ENCODE results near the gene TIGD7.
A peak's percentile ranks its signal among the peaks of the same experiment; 100 is the strongest.

Gene TIGD7, protein sequence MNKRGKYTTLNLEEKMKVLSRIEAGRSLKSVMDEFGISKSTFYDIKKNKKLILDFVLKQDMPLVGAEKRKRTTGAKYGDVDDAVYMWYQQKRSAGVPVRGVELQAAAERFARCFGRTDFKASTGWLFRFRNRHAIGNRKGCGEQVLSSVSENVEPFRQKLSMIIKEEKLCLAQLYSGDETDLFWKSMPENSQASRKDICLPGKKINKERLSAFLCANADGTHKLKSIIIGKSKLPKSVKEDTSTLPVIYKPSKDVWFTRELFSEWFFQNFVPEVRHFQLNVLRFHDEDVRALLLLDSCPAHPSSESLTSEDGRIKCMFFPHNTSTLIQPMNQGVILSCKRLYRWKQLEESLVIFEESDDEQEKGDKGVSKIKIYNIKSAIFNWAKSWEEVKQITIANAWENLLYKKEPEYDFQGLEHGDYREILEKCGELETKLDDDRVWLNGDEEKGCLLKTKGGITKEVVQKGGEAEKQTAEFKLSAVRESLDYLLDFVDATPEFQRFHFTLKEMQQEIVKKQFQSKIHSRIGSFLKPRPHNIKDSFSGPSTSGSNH

DNA sequence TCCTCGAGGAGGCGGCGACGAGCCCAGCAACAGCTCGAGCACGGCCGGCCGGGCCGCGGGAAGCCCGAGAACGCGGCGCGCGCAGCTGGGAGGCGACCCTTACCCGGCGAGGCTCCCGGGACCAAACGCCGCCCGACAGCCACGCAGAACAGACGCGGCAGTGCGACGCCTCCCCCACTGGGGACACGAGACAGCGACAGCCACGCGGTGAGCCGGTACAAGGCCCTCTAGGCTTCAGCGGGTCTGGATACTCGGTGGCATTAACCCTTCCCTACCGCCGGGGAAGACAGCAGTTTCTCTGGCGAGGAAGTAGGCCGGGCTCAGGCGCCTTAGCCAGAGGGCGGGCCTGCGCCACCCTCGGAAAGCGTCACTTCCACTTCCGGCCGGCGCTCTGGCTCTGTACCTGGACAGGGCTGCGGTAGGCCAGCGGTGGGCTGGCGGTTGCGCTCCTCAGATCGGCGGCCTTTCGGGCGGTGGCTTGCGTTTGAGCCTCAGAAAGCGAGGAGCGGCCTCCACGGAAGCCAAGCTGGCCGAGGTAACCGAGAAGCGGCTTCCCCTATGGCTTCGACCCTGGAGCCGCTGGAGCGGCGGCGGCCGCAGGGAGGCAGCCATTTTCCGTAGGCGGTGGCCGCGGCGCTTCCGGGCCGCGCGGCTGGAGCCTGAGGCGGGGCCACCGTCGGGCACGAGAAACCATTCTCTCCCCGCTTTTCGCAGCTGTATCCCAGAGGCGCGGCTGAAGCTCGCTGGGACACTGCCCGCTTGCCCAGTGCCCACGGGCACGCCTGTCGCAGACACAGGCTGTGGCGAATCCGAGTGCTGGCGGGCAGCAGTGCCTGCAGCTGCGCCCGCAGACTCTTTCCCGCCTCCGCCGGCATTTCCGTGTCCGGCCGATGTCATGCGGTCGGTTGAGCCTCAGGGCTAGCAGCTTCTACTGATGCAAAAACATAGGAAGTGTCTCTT is at the start of gene TIGD7, which contains the start of gene ZNF75A:
Gene TIGD7, minus strand, starts transcription at position 322 of the 960 bp plus-strand sequence. CDS start 4,816 bp downstream, outside the sequence.
Gene ZNF75A, plus strand, starts transcription at position 389 of the 960 bp plus-strand sequence. CDS start 2,932 bp downstream, outside the sequence.
- peak; percentile 66 for DNase-seq (ENCODE audit: extremely low spot score, insufficient read length, low read depth)
- peak; percentile 90 for FAIRE-seq

DNA sequence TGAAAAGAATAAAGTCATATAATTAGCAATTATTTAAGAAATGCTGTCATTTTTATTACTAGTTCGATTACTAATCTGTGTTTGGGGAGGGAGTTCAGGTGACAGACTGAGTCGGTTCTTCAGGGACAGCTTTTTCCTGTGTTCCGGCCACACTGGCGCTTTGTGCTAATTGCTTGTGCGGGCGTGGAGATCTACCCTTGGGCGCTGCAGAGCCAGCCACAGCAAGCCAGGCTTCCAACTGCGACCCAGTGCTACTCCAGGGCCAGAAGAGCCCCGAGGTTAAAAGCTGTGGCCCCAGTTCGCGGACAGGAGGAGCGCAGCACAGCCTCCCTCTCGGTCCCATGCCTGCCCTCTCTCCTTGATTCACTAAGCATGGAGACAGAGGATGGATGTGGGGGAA is 43.9 kb upstream of the TIGD7 start:
- DNase-seq (ENCODE audit: extremely low spot score, insufficient read length, low read depth) (no peak), FAIRE-seq (no peak)

DNA sequence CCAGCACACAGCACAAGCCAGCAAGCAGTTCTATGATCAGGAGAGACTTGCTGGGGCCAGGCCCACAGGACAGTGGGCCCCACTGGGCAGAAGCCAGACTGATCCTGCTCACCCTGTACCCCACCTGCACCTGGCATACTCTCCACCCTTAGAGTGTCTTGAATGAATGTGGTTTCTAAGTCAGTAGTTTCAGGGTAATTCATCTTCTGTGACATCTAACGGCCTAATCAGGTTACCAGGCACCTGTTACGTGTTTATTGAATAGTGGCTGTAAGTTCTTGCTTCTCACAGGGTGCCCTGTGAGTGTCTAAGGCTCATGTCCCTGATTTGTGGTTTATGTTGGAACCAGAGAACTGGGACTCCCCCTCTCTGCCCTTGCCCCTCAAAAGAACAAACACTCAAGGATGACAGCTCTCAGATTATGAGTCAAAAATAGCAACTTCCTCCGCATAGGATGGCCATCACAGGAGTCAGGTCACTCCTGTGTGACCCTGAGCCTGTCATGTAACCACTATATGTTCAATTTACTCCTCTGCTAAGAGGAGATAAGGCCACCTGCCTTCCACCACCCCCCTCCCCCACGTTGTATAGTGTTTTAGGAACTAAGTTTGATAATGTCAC is 43.4 kb upstream of the TIGD7 start:
- FAIRE-seq: no peak
- no peak for DNase-seq (ENCODE audit: extremely low spot score, insufficient read length, low read depth)

DNA sequence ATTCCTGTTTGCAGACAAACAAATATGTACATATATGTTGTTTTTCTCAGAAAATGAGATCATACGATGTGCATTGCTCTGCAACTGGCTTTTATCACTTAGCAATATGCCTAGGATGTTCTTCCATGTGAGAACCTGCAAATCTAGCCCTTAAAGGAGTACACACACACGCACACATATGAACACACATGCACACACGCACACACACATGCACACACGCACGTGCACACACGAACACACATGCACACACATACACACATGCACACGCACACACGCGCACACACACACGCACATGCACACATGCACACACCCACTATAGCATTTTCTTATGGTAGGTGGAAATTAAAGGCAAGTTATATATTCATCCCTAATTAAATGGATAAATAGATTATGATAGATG is 42.4 kb upstream of the TIGD7 start:
- FAIRE-seq (no peak), DNase-seq (ENCODE audit: extremely low spot score, insufficient read length, low read depth) (no peak)

DNA sequence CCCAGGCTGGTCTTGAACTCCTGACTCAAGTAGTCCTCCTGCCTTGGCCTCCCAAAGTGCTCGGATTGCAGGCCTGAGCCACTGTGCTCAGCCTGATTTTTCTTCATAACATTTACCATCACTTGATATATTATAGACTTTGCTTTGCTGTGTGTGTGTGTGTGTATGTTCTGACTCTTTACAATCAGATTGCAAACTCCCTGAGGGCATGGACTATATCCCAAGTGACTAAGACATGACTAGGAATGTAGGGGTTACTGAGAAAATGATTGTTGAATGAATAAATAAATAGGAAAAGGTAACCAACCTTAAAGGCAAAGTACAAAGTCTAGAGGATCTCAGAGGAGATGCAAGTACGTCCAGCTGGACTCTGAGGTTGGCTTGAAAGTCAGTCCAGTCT is 40.8 kb upstream of the TIGD7 start:
- FAIRE-seq (no peak), DNase-seq (ENCODE audit: extremely low spot score, insufficient read length, low read depth) (no peak)

DNA sequence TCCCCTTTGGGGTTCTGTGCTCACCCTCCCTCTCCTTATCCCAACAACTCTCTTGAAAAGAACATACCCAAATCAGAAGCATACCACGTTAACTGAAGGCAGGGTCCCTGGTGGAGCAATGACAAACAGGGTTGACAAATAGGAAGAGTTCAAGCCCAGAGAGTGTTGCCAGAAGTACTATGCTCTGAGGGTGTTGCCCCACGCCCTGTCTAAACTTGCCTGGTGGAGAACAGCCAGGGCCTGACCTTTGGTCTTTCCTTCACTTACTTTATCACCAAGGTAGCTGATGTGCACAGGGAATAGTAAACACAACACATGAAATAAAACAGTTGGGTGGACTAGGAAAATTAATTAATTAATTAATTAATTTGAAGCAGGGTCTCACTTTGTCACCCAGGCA is 23.4 kb upstream of the TIGD7 start:
- DNase-seq (ENCODE audit: extremely low spot score, insufficient read length, low read depth) (no peak), FAIRE-seq (no peak)

DNA sequence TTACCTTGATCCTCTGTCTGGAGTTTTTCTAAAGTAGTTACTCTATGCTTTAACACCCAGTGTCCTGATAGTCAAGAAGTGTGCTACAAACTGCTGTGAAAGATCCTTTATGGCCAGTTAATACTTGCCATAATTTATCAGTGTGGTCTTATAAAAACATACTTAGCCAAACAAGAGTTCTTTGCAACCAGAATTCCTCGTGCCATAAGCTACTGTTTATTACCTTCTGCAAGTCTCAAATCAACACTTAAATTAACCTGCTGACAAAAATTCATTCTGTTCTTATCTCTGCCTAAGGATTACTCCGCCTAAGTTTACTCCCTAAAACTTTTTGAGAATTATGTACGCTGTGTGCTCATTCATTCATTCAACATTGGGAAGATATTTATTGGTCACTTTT is 22.9 kb upstream of the TIGD7 start:
- DNase-seq (ENCODE audit: extremely low spot score, insufficient read length, low read depth) (no peak), FAIRE-seq (no peak)

DNA sequence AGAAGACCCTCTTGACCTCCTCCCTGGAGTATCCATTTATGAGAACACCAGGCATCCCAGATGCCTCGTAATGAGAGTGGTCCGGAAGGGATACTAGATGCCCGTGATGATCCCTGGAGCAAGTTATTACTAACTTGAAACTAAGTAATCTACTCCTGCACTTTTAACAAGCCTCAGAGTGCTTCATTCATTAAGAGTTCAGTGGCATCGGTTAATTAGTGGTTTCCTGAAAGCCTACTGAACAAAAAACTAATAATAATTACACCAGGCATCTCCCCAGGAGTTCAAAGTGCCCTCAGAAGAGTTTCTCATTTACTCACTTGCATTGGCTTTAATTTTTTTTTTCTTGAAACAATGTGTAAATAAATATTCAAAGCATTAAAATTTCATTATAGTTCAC is 22.3 kb upstream of the TIGD7 start:
- FAIRE-seq: no peak
- no peak for DNase-seq (ENCODE audit: extremely low spot score, insufficient read length, low read depth)

DNA sequence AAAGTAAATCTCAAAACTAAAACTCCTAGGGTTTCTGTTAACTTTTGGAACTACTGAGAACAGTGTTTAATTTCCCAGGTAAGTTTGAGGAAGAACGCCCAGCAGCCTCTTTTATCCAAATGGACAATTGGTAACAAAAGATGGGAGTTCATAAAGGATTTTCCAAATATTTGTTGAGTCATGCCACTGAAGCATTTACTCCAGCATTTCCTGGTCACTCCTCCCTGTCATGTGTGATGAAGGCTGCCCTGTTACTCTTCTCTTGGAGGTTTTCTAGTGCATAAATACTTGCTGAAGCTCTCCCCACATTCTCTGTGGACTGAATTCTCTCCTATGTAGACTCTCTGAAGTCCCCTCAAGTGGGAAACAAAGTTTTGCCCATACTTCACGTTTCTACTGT is 16.6 kb upstream of the TIGD7 start:
- FAIRE-seq: no peak
- DNase-seq (ENCODE audit: extremely low spot score, insufficient read length, low read depth): no peak

DNA sequence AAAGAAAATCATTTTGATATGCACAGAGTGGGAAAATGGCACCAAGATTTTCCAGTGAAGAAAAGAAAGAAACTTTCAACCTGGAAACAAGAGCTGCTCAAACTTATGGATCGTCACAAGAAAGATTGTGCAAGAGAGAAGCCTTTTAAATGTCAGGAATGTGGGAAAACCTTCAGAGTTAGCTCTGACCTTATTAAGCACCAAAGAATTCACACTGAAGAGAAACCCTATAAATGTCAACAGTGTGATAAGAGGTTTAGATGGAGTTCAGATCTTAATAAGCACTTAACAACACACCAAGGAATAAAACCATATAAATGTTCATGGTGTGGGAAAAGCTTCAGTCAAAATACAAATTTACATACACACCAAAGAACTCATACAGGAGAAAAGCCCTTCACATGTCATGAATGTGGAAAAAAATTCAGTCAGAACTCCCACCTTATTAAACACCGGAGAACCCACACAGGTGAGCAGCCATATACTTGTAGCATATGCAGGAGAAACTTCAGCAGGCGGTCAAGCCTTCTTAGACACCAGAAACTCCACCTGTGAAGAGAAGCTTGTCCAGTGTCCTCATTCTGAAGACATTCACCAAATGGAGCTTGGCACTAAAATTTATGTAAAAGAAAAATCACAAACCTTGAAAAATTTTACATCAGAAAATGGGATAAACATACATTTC is 12.2 kb upstream of the TIGD7 start:
- no peak for DNase-seq (ENCODE audit: extremely low spot score, insufficient read length, low read depth)
- no peak for FAIRE-seq

DNA sequence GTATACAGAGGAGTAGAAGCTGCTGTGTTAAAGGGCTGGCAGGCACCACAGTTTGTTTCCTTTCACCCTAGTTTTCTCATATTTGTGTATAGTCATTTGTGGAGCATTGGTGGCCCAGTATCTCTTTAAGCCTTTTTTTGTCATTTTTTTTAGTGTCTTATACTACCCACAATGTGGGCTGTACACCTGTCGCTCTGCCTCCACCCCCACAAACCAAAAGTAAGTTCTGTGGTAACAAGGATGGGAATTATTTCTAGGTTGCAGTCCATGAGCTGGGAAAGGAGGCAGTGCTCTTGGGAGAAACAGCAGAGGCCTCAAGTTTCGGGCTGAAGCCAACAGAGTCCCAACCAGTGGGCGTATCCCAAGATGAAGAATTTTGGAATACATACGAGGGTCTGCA is 6.3 kb upstream of the TIGD7 start:
- DNase-seq (ENCODE audit: extremely low spot score, insufficient read length, low read depth) (no peak), FAIRE-seq (no peak)

DNA sequence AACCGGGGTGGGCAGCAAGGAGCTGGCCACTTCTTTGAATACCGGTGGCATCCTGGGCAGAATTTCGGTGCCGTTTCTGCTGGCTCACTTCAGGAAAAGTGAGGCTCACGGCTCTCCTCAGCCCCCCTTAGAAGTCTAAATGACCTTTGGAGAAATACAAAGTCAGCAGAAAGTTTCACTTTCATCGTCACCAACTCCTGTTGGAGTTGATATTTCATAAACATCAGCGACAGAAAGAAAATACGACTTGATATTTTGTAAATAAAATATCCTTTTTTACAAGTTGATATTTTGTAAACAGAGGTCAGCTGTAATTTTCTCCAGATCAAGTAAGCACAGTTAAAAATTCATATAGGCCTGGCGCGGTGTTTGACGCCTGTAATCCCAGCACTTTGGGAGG is 848 bp upstream of the TIGD7 start:
- FAIRE-seq: no peak

DNA sequence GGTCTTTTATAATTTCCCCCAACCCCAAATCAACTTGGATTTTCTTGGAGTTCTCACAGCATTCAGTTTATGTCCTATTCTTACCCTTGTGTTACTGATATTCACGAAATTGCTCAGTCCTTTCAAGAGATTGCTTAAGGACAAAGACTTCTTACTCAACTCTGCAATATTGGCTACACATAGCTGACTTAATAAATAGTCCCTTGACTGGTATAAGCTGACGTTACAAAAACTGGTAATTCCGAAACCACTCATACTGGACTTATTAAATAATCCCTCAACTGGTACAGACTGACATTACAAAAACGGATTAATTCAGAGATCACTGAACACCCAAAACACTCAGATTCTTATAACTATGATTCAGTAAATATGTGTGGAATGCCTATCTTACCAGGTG is 860 bp downstream of the TIGD7 start:
- FAIRE-seq (no peak), DNase-seq (ENCODE audit: extremely low spot score, insufficient read length, low read depth) (no peak)

More for the DNA sequence above, 848 bp upstream of the TIGD7 start:
- DNase-seq (ENCODE audit: extremely low spot score, insufficient read length, low read depth): no peak

DNA sequence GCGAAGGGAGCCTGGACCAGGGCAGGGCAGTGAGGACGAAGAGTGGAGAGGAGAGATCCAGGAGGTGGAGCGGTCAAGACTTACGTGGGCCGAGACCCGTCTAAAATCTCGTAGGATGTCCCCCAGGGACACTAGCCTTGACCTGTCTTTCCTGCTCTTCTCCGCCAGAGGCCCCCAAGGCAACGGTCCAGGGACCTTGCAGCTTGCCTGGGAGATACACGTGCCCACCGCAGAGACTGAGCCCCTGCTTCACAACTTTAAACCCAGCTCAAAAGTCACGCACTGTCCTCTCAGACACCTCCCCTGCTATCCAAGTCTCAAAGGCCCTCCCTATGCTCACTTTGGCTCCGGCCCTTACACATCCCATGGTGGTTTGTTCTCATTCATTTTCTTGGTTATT is 9.4 kb downstream of the TIGD7 start:
- DNase-seq (ENCODE audit: extremely low spot score, insufficient read length, low read depth) (no peak), FAIRE-seq (no peak)

DNA sequence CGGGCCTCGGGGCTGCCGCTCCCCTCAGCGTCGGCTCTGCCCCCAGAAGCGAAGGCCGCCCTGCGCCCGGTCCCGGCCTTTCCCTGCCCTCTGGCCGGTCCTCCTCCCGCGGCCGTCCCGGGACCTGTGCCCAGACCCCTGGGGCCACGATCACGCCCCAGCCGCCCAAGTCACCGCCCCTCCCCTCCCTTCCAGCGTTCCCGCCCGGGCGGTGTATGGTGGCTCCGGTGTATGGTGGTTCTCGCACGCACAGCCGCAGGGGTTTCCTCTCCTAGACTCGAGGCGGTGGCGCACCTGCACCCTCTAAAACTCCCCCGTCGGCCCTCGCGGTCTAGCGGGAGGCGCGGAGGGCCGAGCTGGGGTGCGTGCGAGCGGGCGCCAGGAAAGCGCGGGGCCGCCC is 10.0 kb downstream of the TIGD7 start:
- no peak for DNase-seq (ENCODE audit: extremely low spot score, insufficient read length, low read depth)
- no peak for FAIRE-seq

DNA sequence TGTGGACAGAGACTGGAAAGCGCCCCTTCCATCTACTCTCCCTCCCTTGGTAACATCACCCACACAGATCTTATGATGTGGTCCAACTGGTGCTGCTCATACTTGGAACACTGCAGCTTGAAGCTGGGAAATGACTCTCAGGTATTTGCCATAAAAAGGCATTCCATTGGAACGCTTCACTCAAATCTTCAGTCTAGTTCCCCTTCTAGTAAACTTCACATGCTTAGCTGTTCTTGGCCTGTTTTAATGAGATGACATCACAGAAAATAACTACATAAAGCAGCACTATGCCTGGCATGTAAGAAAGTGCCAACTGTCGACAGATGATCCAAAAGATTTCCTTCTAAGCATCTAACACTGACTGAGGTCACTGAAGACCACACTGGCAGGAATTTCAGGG is 12.6 kb downstream of the TIGD7 start:
- DNase-seq (ENCODE audit: extremely low spot score, insufficient read length, low read depth) (no peak), FAIRE-seq (no peak)

DNA sequence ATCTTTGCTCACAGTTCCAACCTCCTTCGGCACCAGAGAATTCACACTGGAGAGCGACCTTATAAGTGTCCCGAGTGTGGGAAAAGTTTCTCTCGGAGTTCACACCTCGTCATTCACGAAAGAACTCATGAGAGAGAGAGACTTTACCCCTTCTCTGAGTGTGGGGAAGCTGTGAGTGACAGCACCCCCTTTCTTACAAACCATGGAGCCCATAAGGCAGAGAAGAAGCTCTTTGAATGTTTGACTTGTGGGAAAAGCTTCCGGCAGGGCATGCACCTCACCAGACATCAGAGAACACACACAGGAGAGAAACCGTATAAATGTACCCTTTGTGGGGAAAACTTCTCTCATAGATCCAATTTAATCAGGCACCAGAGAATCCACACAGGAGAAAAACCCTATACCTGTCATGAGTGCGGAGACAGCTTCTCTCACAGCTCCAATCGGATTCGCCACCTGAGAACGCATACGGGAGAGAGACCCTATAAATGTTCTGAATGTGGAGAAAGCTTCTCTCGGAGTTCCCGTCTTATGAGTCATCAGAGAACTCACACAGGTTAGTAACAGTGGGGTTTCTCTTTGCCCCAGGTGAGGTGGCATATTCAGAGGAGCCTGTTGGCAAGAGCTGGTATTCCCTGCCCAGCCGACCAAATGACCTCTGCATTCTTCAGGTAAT is 15.1 kb downstream of the TIGD7 start:
- DNase-seq (ENCODE audit: extremely low spot score, insufficient read length, low read depth) (no peak), FAIRE-seq (no peak)

DNA sequence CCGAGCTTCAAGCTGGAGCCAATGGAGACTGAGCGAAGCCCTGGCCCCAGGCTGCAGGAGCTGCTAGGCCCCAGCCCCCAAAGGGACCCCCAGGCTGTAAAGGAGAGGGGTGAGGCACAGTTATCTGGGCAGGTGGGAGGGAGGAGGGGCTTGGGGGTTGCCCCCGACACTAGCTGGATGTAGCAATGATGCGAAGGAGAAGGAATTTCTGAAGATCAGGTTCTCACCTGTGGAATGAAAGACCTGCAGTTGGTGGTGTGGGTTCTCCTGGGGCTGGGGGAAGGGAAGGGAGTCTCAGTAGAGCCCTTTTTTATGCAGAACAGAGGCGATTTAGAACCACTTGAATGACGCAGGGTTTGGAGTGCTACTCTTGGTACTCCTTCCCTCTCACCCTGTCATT is 20.1 kb downstream of the TIGD7 start:
- FAIRE-seq: no peak
- DNase-seq (ENCODE audit: extremely low spot score, insufficient read length, low read depth): no peak

All from GM18507 (cell line).